Retina (tissue), 1 donor: ENCODE data around the gene DLEU7.

Experiments
- DNase-seq: peaks from one replicate; pipeline ENCODE4 v3.0.0-alpha.2; 2016

DLEU7 gene

DNA sequence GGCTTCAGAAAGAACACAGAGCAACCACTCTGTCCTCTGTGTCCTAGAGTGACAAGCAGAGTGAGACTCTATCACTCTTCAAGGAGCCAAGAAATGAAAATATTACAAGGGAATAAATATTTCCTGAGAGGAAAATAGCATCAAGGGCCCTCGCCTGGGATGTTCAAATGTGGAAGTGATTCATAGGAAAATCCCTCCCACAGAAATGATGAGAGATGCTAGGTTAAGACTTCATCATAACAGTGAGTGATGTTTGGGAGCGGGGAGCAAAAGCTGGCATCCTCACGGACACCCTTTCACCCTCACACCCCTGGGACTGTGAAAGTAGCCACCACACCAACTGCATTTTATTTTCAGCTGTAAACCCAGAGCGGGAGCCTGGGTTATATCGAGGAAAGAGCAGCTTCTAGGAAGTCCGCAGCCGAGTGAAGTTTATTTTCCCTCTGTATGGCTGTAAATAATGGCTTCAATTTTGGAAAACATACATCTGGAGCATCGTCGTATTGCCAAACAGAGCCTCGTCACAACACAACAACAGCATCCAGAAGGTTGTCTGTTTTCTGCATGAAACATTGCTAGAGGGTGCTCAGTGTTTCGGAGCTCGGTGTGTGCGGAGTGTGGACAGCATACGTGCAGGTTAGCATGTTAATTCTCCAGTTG lies 54.8 kb downstream of the DLEU7 start:
- DNase-seq, result no peak

- no peak for DNase-seq
Observed at GRCh38 chr13:50787316-50788195, 55.9 kb downstream of the DLEU7 start.

DNA sequence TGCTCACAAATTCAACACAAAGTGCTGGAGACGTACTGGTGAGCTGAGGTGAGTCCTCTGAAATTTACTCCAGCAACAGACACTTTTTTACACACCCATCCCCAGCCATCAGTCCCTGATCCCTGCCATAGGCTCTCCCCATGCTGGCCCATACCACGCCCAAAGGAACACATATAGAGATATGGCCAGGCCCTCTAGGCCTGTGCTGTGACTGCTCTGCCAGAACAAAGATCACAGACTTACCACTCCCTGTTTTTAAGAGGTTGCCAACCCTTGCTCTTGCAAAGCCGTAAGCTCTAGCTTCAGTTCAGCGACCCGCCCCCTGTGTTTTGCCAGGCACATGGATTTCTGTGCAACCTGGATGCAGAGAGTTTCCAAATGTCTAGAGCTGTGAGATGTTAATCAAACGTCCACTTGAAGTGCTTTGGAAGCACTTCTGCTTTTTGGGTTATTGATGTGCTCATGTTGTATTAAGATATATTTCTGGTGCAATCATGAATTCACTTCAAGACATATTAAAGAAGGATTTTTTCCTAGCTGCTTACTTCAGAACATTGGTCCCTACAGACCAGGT lies 59.7 kb downstream of the DLEU7 start:
- DNase-seq, result no peak

GRCh38 chr13:50783066-50783465 lies 60.4 kb downstream of the DLEU7 start:
- no peak for DNase-seq

DNA sequence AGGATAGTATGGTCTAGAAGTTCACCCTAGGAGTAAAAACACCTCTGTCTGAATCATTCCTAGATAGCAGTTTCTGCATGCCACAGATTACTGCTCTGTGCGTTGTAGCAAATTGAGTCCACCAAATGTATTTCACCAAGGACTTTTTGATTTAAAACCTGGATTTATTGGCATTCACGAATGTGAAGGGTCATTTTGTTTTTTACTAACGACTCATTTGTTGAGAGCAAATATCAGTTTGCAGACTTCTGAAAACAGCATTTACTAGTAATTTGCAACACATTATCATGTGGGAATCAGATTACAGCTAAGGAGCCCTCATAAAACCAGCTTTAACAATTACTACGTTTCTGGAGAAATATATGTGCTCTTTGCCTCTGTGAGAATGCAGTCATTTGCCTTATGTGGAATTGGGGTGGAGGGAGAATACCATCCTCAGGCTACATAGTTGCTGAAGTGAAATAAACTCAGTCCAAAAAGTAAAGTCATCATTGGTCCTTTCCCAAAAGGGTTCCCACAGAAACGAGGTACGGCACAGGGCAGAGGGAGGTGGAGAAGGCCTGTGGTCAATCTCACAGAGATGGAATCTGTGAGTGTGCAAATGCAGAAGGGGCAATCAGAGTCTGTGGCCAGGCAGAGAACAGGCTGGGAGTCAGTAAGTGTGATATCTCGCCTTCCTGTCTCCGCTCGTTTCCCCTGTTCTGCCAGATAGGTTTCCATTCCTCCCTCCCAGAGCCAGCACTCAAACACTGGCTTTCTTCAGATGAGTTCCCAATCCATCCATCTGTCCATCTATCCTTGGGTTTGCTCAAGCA lies 63.1 kb downstream of the DLEU7 start:
- DNase-seq, result no peak

DNA sequence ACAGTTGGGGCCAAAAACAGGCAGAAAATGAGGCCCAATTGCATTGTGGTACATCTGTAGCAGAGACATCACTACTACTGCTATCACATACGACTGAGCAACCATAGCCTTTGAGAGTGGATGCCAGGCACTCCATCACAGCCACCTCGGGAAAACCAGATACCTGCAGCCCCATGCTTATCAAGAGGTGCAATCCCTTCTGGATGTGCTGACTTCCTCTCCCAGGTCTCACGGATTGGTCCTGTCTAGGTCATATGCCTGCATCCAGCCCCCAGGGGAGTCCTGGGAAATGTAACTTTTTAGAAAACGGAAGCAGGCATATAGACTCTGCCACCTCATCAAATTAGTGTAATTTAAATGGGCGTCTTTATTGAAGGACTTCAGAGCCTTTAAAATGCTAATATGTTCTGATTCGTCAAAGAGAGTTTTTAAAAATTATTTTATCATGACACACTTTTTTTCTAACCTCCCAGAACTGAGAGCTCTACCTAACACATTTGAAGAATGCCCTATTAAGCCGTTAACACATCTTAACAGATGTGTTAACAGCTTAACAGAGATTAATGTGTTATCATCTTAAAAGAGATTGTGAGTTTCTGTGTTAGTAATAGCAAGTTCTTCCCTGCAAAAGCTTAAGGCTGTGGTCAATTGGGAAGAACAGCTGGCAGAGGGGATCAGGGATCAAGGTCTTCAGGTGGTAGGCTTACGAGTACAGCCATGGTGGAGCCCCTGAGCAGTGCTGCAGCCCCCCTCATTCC lies 63.9 kb downstream of the DLEU7 start:
- DNase-seq, result no peak
